Measurements from ENCODE around the gene TJP1. TPM values are rescaled to one million over a fixed set of nuclear protein-coding genes. Genes with fewer than 3 reads are reported as not detected.
A peak's percentile ranks its signal among the peaks of the same experiment; 100 is the strongest.
"Not testable (repeated sequence)": the region's sequence is repeated elsewhere in the genome, so short reads cannot be mapped to it uniquely, and the experiment has no call there.

Gene TJP1
- total and polyA plus RNA-seq, 9 of the 15 experiments (the other 6 are each of a cell fraction or from before 2014, with no cell fraction given): 9.1 to 39.3 (median 28.0) TPM

- DNase-seq (ENCODE audit: extremely low read depth in 1 of 4, low spot score in 3 of 4); H3K9ac ChIP-seq (ENCODE audit: insufficient read depth in 1 of 2, low read depth in 2 of 2, low read length in 2 of 2); ATAC-seq; FAIRE-seq; H3K9me3 ChIP-seq (replicated peaks; ENCODE audit: control insufficient read depth, insufficient read depth, low read depth, low read length); H3K4me3 ChIP-seq; BruUV-seq (replicated peaks); POLR2A ChIA-PET; H2AFZ ChIP-seq (ENCODE audit: low read depth, low read length); CTCF ChIA-PET (ENCODE audit: low intra/inter-chr PET ratio); H3K4me2 ChIP-seq (ENCODE audit: insufficient read depth, low read length); intact Hi-C loops (cut with micrococcal nuclease); H3K36me3 ChIP-seq (ENCODE audit: control insufficient read depth, insufficient read depth, low read length); H3K27me3 ChIP-seq (ENCODE audit: control insufficient read depth in 2 of 2, insufficient read depth in 2 of 2, low read length in 2 of 2); in situ Hi-C loops (cut with MboI); H3K27ac ChIP-seq (ENCODE audit: extremely low read depth, low read depth, low read length); H3K9me1 ChIP-seq (ENCODE audit: control insufficient read depth, insufficient read depth, low read length): not testable (repeated sequence)
- H4K20me1 ChIP-seq (replicated peaks; ENCODE audit: control insufficient read depth, insufficient read depth, low read length): peaks cover 20% of the 10 kb centered on the region
- H3K79me2 ChIP-seq (ENCODE audit: control insufficient read depth, insufficient read depth, low read length): peaks cover 89% of the 10 kb centered on the region
- 85% methylated on average over 3 of the region's 3 CpGs for WGBS (ENCODE audit: insufficient coverage, low coverage, missing lambda C conversion rate)
- TF ChIP-seq ZNF146 (CRISPR knock-in tag; IDR thresholded peaks at IDR 0.05; ENCODE audit: unreplicated experiment): peak; percentile 66
- H3K4me1 ChIP-seq (replicated peaks in 1 of 2; ENCODE audit: control insufficient read depth in 2 of 2, insufficient read depth in 2 of 2, low read length in 2 of 2): peaks cover 0 to 18% of the 10 kb centered on the region in 2 experiments; a peak in 3 of 5 replicates
Measured at GRCh38 chr15:29817455-29817854, 4.8 kb downstream of the TJP1 start.

- H3K27ac ChIP-seq (ENCODE audit: extremely low read depth, low read depth, low read length): peak overlapping the region; percentile 74; the same call in 2 of the 3 replicates
- intact Hi-C loops (cut with micrococcal nuclease) (loop anchor here (1.0 to 5.0 kb wide), 2 partner anchors 21 to 48 kb away; no protein-coding TSS in a partner anchor), in situ Hi-C loops (cut with MboI) (no loop called here)
- DNase-seq (ENCODE audit: extremely low read depth in 1 of 4, low spot score in 3 of 4) (peak; percentile 22 to 81 (median 36)), ATAC-seq (peak; percentile 97), FAIRE-seq (peak; percentile 97)
- H3K79me2 ChIP-seq (ENCODE audit: control insufficient read depth, insufficient read depth, low read length): peaks cover 96% of the 10 kb centered on the region
- CTCF ChIA-PET (ENCODE audit: low intra/inter-chr PET ratio): no interaction called here
- POLR2A ChIA-PET: interaction anchor here (0.5 to 1.5 kb wide), 2 partner anchors 12 to 76 kb away, joined by 3 to 5 read pairs; no protein-coding TSS in a partner anchor
- no peak overlapping the region for H3K4me3 ChIP-seq
- no peak overlapping the region for H2AFZ ChIP-seq (ENCODE audit: low read depth, low read length)
- peaks cover 21% of the 10 kb centered on the region for H4K20me1 ChIP-seq (replicated peaks; ENCODE audit: control insufficient read depth, insufficient read depth, low read length)
- peaks cover 0 to 18% of the 10 kb centered on the region in 2 experiments; a peak in 3 of 5 replicates for H3K4me1 ChIP-seq (replicated peaks in 1 of 2; ENCODE audit: control insufficient read depth in 2 of 2, insufficient read depth in 2 of 2, low read length in 2 of 2)
- no peaks in the 10 kb centered on the region for H3K36me3 ChIP-seq (ENCODE audit: control insufficient read depth, insufficient read depth, low read length)
- peak overlapping the region in 1 of 2 experiments; percentile 38; a peak in 1 of 4 replicates for H3K9ac ChIP-seq (ENCODE audit: insufficient read depth in 1 of 2, low read depth in 2 of 2, low read length in 2 of 2)
- H3K9me1 ChIP-seq (ENCODE audit: control insufficient read depth, insufficient read depth, low read length): no peaks in the 10 kb centered on the region
- peak overlapping the region; percentile 40; the same call in 1 of the 2 replicates for H3K4me2 ChIP-seq (ENCODE audit: insufficient read depth, low read length)
- WGBS (ENCODE audit: insufficient coverage, low coverage, missing lambda C conversion rate): 5% methylated on average over 3 of the region's 3 CpGs
- no peaks in the 10 kb centered on the region for H3K9me3 ChIP-seq (replicated peaks; ENCODE audit: control insufficient read depth, insufficient read depth, low read depth, low read length)
- H3K27me3 ChIP-seq (ENCODE audit: control insufficient read depth in 2 of 2, insufficient read depth in 2 of 2, low read length in 2 of 2): no peaks in the 10 kb centered on the region
- BruUV-seq (replicated peaks): no TSS peak
- TF ChIP-seq EP300 (IDR thresholded peaks at IDR 0.05; ENCODE audit: low read length): 0 out of 2 replicates have a peak, but pooled peaks have one; percentile 14
- peak in 1 of 2 experiments; percentile 34; a peak in 1 of 4 replicates for TF ChIP-seq RCOR1 (IDR thresholded peaks at IDR 0.05; ENCODE audit: borderline replicate concordance in 1 of 2, low read depth in 2 of 2, low read length in 2 of 2)
- peak; percentile 47; the same call in 1 of the 2 replicates for TF ChIP-seq ARID3A (IDR thresholded peaks at IDR 0.05; ENCODE audit: borderline replicate concordance, low read depth, low read length)
- no peak for TF ChIP-seq EGR1 (conservative IDR thresholded peaks at IDR 0.05)
- peak; percentile 42; the same call in 1 of the 2 replicates for TF ChIP-seq NKRF (IDR thresholded peaks at IDR 0.05; ENCODE audit: borderline replicate concordance)
- TF ChIP-seq ZNF316 (IDR thresholded peaks at IDR 0.05): peak; percentile 93
Measured at GRCh38 chr15:29815000-29815710, 7.1 kb downstream of the TJP1 start.
